ENCODE results near the gene PRRG4. TPM values are rescaled to one million over a fixed set of nuclear protein-coding genes. Genes with fewer than 3 reads are reported as not detected.

Gene PRRG4
- total RNA-seq, 2 experiments from 2014 or later: 0.15 to 0.19 TPM

DNA sequence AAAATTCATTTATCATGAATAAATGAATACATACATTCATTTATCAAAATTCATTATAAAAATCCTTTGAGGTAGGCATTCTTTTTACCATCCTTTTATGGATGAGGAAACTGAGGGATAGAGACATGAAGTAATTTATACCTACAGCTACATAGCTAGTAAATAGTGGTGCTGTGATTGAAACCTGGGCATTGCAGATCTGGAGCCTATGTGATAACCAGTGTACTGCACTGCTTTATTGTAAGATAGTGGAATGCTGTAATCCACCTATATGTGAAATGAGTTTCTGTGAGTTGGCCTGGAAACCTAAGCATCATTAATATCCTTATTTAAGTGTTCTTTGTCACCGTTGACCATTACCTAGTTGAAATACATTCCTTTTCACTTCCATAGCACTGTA lies 67.4 kb downstream of the PRRG4 start:
- Mint-ChIP-seq H3K36me3 (ENCODE audit: low read depth) (peaks cover 7% of the 10 kb centered on the region), H3K4me3 (no peak overlapping the region), H3K9me3 (no peaks in the 10 kb centered on the region), H3K27ac (no peak overlapping the region), H3K27me3 (ENCODE audit: low read depth) (no peaks in the 10 kb centered on the region), H3K4me1 (ENCODE audit: low read depth) (peaks cover 46% of the 10 kb centered on the region)
- CTCF ChIA-PET: interaction anchor here (1.0 to 1.5 kb wide), 2 partner anchors 8 to 16 kb away, joined by 3 to 4 read pairs; no protein-coding TSS in a partner anchor
- intact Hi-C loops (cut with micrococcal nuclease): loop anchor here (10.0 kb wide), 2 partner anchors 878 to 1082 kb away; partner anchors contain the start of genes FBXO3 and PAX6
- no peak for DNase-seq

DNA sequence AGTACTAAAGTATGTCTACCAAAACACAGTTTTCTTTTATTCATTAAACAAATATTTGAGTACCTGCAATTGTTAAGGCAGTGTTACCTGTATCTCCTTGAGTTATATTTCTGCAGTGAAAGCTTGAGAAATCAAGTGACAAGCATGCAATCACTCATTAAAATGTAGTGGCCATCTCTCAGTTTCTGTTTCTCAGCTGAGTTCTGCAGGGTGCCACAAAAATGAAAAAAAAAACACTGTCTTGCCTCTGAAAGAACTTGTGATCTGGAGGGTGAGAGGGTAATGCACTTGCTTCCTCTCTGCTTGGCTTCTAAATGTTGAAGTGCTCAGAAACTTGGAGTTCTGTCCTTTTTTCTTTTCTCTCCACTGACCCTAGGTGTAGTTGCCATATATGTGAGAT lies 69.7 kb downstream of the PRRG4 start:
- H3K9me3 Mint-ChIP-seq: no peaks in the 10 kb centered on the region
- no peaks in the 10 kb centered on the region for H3K27me3 Mint-ChIP-seq (ENCODE audit: low read depth)
- no peak for DNase-seq
- H3K4me1 Mint-ChIP-seq (ENCODE audit: low read depth): peaks cover 48% of the 10 kb centered on the region
- H3K36me3 Mint-ChIP-seq (ENCODE audit: low read depth): peaks cover 7% of the 10 kb centered on the region
- no peak overlapping the region for H3K4me3 Mint-ChIP-seq
- H3K27ac Mint-ChIP-seq: no peak overlapping the region
- CTCF ChIA-PET: no interaction called here
- intact Hi-C loops (cut with micrococcal nuclease): loop anchor here (10.0 kb wide), 2 partner anchors 875 to 1085 kb away; partner anchors contain the start of genes FBXO3 and PAX6

DNA sequence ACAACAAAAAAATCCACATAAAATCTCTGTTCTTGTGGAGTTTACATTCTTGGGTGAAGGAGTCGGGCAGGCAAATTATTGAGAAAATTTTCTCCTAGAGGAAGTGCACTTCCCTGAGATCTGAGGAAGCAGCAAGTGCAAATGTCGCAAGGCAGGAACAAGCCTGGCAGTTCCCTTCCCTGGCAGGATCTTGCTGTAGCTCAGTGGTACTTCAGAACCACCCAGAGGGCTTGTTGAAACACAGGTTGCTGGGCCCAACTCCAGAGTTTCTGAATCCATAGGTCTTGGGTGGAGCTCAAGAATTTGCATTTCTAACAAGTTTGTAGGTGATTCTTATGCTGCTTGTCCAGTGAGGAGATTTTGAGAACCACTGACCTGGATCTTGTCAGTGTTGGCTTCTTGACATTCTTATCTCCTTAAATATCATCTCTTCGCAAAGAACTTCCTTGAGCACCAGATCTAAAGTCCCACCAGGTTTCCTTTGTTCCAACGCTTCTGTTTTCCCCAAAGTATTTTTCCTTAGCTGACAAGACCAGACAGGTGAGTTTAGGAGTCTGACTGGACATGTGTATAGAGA lies 72.5 kb downstream of the PRRG4 start:
- no peaks in the 10 kb centered on the region for H3K9me3 Mint-ChIP-seq
- no peak overlapping the region for H3K27ac Mint-ChIP-seq
- CTCF ChIA-PET: interaction anchor here (0.6 to 1.3 kb wide), 2 partner anchors 136 to 164 kb away, joined by 4 to 5 read pairs; no protein-coding TSS in a partner anchor
- DNase-seq: no peak
- no peak overlapping the region for H3K4me3 Mint-ChIP-seq
- peaks cover 7% of the 10 kb centered on the region for H3K36me3 Mint-ChIP-seq (ENCODE audit: low read depth)
- peaks cover 32% of the 10 kb centered on the region for H3K4me1 Mint-ChIP-seq (ENCODE audit: low read depth)
- intact Hi-C loops (cut with micrococcal nuclease): no loop called here
- H3K27me3 Mint-ChIP-seq (ENCODE audit: low read depth): no peaks in the 10 kb centered on the region

DNA sequence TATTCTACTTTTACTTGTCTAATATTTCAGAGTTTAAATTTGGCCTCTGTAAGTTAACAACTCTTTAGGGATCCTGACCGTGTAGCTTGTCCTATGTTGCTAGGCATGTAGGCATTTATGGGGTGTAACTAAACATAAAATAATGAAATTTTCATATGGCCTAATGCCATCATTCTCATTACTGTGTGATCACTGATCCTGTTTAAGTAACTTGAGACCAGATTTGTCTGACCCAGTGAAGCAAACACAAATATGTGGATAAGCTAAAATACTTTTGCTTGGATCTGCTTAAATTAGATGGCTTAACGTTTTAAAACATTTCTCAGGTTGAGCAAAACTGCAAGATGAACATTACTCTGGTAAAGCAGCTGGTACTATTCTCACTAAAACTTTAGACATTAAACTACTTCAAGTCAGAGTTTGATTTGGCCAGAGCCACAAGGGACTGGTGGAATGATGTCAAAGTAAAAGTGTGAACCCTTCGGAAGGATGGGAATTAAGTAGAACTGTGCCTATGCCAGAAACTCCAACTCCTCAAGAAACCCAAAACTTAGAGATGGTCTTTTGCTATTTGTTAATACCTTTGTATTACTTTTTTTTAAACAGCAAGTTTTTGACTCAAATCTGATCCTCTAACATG lies 75.4 kb downstream of the PRRG4 start:
- CTCF ChIA-PET: interaction anchor here (1.0 to 1.3 kb wide), 2 partner anchors 9 kb away, joined by 3 to 4 read pairs; no protein-coding TSS in a partner anchor
- Mint-ChIP-seq H3K27me3 (ENCODE audit: low read depth) (no peaks in the 10 kb centered on the region), H3K27ac (no peak overlapping the region), H3K9me3 (no peaks in the 10 kb centered on the region), H3K36me3 (ENCODE audit: low read depth) (peaks cover 14% of the 10 kb centered on the region), H3K4me3 (no peak overlapping the region), H3K4me1 (ENCODE audit: low read depth) (peaks cover 26% of the 10 kb centered on the region)
- intact Hi-C loops (cut with micrococcal nuclease): no loop called here
- DNase-seq: no peak

Other genes starting within 250 kb of the PRRG4 start
- 100 to 1,000 TPM; 342 to 358 TPM for gene EIF3M, start 246.1 kb upstream of the PRRG4 start, total RNA-seq
- not detected for gene CCDC73, start 35.3 kb upstream of the PRRG4 start, total RNA-seq
- 10 to 100 TPM; 10.1 to 12.3 TPM for gene QSER1, start 62.9 kb downstream of the PRRG4 start, total RNA-seq
- 1 to 10 TPM; 2.2 to 2.5 TPM for gene DEPDC7, start 186.0 kb downstream of the PRRG4 start, total RNA-seq
- 1 to 10 TPM; 4.8 to 5.7 TPM for gene TCP11L1, start 209.6 kb downstream of the PRRG4 start, total RNA-seq